HG02642 (cell line): ENCODE results near the gene FOXRED2.
"Not testable (repeated sequence)": the region's sequence is repeated elsewhere in the genome, so short reads cannot be mapped to it uniquely, and the experiment has no call there.

Source experiments
- ATAC-seq: cut with Tn5 transposase; IDR thresholded peaks from one replicate; pipeline ENCODE4 v1.9.1; 2021; ENCODE audit warnings: mild to moderate bottlenecking; ENCODE audit not compliant: unreplicated experiment, poor library complexity

Gene FOXRED2

GRCh38 chr22:36520423-36520822 lies 13.6 kb upstream of the FOXRED2 start:
- no peak for ATAC-seq

GRCh38 chr22:36519906-36520305 lies 13.1 kb upstream of the FOXRED2 start:
- ATAC-seq, result not testable (repeated sequence)

GRCh38 chr22:36514766-36515165 lies 7.9 kb upstream of the FOXRED2 start:
- ATAC-seq, result no peak

- no peak for ATAC-seq
These were observed 6.2 kb upstream of the FOXRED2 start for GRCh38 chr22:36512991-36513390.

GRCh38 chr22:36512333-36512732 lies 5.5 kb upstream of the FOXRED2 start:
- no peak for ATAC-seq

- ATAC-seq, result no peak
These were observed 4.4 kb upstream of the FOXRED2 start for GRCh38 chr22:36510966-36511881.

- ATAC-seq, result no peak
These were observed 3.5 kb upstream of the FOXRED2 start for GRCh38 chr22:36510384-36510783.

- no peak for ATAC-seq
These were observed 724 bp upstream of the FOXRED2 start for GRCh38 chr22:36507518-36508010.

- no peak for ATAC-seq
These were observed 723 bp downstream of the FOXRED2 start for GRCh38 chr22:36505998-36506635.

- no peak for ATAC-seq
These were observed 8.8 kb downstream of the FOXRED2 start for GRCh38 chr22:36497910-36498665.

GRCh38 chr22:36493690-36494110 lies 13.1 kb downstream of the FOXRED2 start:
- ATAC-seq, result peak; percentile 72

- no peak for ATAC-seq
These were observed 14.7 kb downstream of the FOXRED2 start for GRCh38 chr22:36492109-36492508.

- ATAC-seq, result no peak
These were observed 15.7 kb downstream of the FOXRED2 start for GRCh38 chr22:36491155-36491554.

- no peak for ATAC-seq
These were observed 20.0 kb downstream of the FOXRED2 start for GRCh38 chr22:36486619-36487384.

GRCh38 chr22:36481393-36482168 lies 25.3 kb downstream of the FOXRED2 start, which contains the start of gene TXN2:
Gene TXN2 (minus strand): TSS chr22:36481640. CDS start chr22:36480837, 803 bp downstream.
- ATAC-seq, result peak; percentile 88

- ATAC-seq, result no peak
These were observed 25.9 kb downstream of the FOXRED2 start for GRCh38 chr22:36480941-36481392.

GRCh38 chr22:36478966-36479365 lies 27.9 kb downstream of the FOXRED2 start:
- no peak for ATAC-seq

GRCh38 chr22:36475341-36475740 lies 31.5 kb downstream of the FOXRED2 start:
- no peak for ATAC-seq

- no peak for ATAC-seq
These were observed 34.2 kb downstream of the FOXRED2 start for GRCh38 chr22:36472689-36473088.
